GM19463 (cell line): ENCODE results near the gene USP11.

Experiments
- ATAC-seq: cut with Tn5 transposase; IDR thresholded peaks from one replicate; pipeline ENCODE4 v1.9.1; 2021; ENCODE audit warnings: mild to moderate bottlenecking, moderate library complexity; ENCODE audit not compliant: unreplicated experiment

USP11 gene

DNA sequence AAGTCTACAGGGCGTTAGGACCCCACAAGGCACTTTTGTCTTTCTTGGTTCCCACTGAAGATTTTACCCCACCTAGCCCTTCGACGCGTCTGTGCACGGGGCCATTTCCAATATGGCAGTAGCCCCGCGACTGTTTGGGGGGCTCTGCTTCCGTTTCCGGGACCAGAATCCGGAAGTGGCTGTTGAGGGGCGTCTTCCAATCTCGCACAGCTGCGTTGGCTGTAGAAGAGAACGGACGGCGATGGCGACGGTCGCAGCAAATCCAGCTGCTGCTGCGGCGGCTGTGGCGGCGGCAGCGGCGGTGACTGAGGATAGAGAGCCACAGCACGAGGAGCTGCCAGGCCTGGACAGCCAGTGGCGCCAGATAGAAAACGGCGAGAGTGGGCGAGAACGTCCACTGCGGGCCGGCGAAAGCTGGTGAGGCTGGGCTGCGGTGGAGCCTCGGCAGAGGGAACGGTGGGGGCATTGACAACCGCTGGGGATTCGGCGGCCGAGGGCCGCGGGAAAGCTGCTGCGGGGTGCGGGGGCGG, at the start of gene USP11:
USP11 (plus strand) TSS at position 207 of the 530 bp plus-strand sequence; CDS start at position 242, 35 bp downstream.
- ATAC-seq: peak; percentile 11

DNA sequence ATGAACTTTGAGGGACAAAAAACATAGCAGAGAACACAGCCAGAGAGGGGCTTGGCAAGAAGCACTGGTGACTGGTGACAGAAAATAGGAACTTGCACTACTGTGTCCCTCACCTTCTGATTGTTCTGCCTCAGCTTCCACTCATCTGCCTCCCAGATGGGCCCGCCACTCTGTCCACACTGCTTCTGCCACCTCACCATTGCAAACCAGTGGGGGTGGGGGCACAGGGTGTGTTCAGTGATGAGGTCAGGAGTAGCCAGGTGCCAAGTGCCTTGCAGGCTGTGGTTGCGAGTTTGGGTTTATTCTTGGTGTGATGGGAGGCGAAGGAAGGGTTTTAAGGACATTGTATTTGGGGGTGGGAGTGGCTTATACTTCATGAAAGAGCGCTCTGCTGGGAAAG, 48.3 kb upstream of the USP11 start:
- no peak for ATAC-seq

DNA sequence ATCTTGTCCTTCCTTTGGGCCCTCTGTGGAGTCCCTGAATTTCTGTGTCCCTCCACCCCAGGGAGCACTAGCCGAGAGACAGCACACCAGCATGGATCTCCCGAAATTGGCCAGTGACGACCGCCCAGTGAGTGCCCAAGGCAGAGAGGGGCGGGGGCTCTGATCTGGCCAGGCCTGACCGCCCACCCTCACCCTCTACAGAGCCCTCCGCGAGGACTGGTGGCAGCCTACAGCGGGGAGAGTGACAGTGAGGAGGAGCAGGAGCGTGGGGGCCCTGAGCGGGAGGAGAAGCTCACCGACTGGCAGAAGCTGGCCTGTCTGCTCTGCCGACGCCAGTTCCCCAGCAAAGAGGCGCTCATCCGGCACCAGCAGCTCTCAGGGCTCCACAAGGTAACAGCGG, 47.6 kb upstream of the USP11 start:
- ATAC-seq: no peak

DNA sequence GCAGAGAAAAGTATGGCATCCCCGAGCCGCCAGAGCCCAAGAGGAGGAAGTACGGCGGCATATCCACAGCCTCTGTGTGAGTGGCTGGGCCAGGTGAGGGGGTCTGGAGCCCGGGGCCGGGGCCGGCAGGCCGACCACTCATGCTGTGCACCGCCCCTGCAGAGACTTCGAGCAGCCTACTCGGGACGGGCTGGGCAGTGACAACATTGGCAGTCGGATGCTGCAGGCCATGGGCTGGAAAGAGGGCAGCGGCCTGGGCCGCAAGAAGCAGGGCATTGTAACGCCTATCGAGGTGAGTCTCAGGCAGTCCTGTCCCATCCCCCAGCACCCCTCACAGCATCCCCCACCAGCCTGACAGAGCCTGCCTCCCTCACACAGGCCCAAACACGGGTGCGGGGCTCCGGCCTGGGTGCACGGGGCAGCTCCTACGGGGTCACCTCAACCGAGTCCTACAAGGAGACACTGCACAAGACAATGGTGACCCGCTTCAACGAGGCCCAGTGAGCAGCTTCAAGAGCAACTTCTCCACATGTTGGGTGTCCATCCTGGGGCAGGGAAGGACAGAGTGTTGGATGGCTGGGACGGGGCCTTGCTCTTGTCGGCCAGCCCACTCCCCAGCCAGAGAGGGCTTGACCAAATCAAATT, 46.6 kb upstream of the USP11 start:
- ATAC-seq: no peak

DNA sequence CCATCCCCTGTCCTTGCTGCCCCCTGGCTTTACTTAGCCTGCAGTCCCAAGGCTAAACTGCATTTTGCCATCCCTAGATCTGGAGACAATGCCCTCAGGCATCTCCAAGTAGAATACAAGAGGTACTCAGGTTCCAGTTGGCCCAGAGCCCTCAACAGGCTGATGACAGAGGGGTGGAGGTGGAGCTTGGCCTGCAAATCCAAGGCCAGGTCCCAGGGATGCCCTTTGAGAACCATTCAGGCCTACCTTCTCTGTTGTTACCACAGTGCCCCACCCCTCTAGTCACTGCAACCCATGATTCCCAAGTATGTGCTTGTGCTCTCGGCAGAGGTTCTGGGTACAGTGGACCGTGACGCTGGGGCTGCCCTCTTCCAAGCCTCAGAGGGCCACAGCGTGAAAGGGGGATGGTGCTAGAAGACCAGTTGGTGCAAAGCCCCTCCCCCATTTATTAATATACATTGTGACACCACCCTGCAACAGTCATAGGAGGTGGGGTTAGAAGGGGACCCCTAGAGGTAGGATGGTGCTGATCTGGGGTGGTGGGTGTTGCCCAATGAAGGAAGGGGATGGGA, 45.6 kb upstream of the USP11 start:
- ATAC-seq: no peak

DNA sequence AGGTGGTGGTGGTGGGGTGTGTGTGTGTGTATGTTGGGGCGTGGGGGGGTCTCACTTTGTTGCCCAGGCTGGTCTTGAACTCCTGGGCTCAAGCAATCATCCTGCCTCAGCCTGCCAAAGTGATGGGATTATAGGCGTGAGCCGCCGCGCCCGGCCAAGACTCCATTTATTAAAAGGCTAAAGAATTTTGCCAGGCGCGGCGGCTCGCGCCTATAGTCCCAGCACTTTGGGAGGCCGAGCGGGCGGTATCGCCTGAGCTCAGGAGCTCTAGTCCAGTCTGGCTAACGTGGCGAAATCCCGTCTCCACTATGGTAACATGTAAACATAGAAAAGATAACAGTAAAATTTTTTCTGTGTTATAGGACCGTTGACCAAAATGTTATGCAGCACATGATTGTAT, 42.9 kb upstream of the USP11 start:
- ATAC-seq: no peak

DNA sequence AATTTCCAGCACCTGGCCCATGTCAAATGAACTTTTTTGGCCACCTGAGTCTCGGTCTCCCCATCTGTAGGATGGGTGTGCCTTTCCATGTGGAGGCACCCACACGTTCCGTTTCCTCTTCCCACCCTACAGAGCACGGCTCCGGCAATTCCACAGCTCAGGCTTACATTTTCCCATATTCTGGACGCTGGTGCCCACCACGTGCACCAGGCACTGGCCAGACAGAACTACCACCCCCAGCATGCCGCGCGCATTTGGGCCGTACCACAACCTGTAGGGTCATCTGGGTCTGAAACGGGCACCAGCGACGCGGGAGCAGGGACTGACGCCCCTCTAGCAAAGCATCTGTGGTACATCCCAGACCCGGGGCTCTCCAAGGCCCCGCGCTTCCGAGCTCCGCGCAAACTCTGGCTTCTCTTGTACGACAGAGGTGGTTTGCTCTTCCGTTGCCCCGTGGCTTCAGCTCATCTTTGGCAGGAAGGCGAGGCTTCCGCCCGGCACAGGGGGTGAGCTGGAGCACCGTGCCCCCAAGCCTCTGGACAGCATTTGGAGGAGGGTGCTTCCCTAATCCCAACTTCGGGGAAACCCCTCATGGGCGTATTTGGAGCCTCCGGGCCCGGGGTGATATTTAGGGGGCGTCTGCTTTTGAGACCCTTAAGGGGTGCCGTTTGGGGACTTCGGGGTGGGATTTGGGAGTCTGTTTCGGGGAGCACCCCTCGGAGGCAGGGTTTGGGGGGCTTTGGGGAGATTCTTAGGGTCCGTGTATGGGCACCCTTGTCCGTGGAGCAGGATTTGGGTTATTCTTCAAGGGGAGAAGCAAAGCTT, 42.2 kb upstream of the USP11 start:
- peak; percentile 56 for ATAC-seq

DNA sequence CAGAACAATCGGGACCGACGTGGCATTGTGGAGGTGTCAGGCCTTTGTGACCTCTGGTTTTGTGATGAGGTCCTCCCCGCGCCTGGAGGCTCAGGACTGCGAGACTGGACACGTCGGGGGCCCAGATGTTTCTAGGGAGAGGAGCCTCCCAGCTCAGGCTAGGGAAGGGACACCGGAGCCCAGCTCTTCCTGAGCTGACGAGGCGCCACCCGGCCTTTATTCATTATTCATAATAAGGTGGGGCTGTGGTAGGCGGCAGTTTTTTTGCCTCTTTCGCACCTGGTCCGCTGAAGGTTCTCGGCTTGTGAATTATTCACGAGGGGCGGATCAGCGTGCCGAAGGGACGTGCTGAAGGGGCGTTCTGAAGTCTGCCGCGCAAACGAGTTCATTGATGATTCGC, 41.5 kb upstream of the USP11 start:
- no peak for ATAC-seq

DNA sequence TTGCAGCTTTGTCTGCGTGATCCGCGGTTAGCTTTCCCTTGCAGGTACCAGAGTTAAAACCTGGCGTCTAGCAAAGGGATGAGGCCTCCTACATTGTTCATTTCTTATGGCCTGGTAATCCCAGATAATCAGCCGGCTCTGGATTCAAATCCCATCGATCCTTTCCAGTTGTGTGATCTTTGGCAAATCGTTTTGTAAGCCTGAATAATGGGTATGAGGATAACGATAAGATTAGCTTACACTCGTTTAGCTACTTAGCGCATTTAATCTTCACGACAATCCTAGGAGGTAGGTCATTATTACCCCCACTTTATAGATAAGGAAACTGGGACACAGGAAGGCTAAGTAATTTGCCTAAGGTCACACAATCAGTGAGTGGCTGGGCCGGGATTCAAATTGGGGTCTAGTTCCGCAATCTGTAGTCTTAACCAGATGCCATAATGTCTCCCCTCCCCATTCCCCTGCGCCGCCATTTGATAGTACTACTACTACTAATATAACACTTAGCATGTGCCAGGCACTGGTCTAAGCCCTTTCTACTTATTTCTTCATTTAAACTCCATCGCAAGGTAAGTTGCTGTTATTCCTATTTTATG, 40.9 kb upstream of the USP11 start:
- no peak for ATAC-seq

DNA sequence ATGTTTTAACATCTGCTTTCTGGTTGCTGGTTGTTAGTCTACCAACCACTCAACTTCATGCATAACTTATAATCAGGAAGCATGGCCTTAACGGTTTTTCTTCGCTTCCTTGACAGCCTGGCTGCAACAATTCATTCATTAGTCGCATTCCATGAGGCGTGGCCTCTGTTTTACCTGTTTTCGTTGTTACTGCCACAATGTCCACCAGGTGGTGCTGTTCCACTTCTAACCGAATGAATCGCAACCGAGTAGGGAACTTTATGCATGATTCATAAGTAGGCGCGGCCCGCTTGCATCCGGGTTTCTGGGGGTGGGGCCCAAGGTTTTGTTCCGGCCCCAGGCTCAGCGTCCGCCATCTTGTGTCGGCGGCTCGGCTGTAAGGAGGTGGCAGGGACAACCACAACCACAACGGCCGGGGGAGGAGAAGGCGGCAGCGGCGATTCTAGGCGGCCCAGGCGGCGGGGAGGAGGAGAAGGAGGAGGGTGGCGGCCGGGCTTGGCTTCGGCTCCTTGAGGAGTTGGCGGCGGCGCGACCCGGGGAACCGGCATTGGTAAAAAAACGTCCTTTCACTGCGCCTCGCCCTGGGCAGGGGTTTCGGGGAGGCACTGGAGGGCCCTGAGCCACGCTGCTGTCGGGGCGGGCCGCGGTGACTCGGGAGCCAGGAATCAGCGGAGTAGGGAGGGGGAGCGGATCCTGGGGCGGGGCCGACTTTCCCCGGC, 39.2 kb upstream of the USP11 start, which contains the start of gene UBA1:
UBA1 (plus strand) TSS at position 355 of the 719 bp plus-strand sequence. CDS start 4,974 bp downstream, outside the sequence.
- ATAC-seq: peak; percentile 75

DNA sequence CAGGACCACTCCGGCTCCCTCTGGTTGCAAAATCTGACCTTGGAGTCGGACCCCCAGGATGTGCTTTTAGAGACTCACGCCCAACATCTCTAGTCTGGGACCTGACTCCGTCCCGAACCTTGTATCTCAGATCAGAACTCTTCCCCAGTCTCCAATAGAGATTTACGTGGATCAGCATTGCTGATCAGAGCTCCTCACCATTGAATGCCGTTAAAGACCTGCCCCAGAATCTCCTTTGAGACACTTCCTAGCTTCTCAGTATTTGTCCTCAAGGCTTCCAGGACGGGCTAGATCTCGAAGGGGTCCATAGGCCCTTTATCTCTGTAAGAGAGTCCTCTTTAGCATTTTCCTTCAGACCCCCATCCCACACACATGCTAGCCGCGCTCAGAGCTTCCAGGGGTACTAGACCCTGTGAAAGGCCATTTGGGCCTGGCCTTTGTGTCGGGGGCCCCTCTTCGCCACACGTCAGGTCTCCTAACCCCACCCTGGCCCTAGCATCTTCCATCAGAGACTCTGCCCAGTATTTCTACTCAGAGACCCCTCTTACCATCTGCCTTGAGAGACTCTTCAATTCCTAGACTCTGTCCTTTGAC, 38.5 kb upstream of the USP11 start:
- ATAC-seq: no peak

DNA sequence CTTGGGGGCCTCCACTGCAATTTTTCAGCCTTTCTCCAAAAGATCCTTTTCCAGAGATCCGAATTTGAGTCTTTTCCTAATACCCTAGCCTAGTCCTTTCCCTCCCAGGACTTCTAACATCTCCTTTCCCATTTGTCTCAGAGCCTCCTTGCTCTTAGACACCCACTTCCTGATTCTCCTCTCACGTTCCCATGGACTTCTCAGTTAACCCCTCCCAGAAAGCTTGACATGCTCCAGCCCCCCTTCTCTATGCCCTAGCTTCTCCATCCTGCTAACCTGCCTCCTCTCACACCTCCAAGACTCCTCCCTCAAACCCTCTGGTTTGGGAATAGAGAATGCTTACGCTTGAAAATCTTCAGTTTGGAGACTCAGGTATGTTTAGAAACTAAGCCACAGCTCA, 36.7 kb upstream of the USP11 start:
- ATAC-seq: no peak

DNA sequence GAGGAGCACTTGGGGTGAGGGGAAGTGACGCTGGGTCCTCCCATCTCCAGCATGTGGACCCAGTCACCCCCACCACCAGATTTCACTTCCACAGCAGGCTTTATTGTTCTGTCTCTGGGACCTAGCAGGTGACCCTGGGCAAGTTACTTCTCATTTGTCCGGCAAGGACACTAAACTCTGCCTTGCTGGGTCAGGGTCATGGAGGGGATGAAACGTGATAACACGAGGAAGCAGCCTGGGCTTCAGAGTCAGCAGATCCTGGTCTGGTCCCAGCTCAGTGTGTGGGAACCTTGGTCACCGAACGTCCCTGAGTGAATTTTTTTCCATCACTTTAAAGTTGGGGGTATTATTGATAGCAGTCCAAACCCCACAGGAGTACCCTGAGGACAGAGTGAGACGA, 35.3 kb upstream of the USP11 start:
- ATAC-seq: no peak

DNA sequence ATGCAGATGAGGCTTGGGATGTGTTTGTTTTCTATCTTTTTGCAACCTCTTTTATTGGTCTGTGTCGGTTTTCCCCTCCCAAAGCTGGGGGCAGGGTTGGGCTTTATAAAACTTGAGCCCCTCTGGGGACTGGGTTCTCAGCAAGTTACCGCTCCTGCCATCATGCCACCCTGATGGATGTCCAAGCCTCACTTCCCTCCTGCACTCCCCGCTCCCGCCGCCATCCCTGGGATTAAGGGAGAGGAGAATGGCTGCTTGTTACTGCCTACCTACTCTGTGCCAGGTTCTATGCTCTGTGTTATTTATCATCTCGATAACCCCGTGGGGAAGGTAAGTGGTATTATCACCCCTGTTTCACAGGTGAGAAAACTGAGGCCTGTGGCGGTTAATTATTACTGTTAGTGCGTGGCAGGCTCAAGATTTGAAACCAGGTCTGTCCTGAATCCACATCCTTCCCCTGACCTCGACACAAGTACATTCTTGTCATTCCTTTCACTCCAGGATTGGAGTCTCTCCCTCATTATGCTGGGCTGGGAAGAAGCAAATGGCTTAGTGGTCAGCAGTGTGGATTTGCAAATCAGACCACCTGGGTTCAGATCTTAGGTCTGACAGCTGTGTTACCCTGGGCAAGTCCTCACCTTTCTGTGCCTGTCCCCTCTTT, 34.7 kb upstream of the USP11 start:
- no peak for ATAC-seq

DNA sequence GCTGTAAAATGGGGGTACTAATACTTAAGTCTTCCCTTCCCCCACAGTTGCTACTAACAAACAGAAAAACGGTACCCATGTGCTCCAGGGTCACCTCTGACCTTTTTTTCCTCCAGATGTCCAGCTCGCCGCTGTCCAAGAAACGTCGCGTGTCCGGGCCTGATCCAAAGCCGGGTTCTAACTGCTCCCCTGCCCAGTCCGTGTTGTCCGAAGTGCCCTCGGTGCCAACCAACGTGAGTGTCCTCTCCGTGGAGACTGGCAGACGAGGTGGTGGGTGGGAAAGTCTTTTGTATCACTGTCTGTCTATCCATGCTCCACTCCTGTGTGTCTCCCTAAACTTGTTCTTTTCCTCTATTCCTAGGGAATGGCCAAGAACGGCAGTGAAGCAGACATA, 34.1 kb upstream of the USP11 start:
- ATAC-seq: no peak

DNA sequence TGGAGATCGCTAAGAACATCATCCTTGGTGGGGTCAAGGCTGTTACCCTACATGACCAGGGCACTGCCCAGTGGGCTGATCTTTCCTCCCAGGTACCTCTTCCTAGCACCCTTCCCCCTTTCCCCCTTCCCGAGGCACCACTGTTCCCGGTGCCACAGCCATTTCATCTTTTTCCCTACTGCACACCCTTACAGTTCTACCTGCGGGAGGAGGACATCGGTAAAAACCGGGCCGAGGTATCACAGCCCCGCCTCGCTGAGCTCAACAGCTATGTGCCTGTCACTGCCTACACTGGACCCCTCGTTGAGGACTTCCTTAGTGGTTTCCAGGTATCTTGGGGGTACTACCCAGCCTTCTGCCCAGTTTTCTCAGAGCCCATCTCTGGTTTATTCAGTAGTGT, 33.5 kb upstream of the USP11 start:
- no peak for ATAC-seq

DNA sequence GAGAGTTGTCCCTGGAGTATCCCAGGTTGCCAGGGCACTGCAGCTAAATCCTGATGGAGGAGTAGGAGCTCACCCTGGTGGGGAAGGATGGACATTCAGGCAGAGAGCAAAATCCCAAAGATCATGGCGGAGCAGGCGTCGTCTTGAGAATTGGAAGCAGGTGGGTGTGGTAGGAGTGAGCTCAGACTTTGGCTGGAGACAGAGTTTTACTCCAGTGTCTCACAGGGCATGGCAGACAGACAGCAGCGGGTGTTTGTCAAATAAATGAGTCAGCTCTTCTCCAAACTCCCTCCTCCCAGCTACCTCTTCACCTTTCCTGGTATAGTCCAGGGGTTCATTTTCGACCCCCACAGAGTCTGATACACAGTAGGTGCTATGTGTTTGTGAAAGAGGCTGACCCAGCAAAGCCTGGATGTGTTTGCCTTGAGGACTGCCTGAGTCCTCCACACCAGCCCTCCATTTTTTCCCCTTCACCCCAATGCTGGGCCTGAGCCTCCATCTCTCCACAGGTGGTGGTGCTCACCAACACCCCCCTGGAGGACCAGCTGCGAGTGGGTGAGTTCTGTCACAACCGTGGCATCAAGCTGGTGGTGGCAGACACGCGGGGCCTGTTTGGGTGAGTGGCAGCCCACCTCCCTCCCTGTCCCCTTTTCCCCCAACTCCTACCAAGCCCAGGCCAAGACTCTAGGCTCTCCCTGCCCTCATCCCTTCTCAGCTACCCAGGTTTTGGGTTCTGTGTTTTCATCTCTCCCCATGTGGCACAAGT, 32.2 kb upstream of the USP11 start:
- no peak for ATAC-seq

DNA sequence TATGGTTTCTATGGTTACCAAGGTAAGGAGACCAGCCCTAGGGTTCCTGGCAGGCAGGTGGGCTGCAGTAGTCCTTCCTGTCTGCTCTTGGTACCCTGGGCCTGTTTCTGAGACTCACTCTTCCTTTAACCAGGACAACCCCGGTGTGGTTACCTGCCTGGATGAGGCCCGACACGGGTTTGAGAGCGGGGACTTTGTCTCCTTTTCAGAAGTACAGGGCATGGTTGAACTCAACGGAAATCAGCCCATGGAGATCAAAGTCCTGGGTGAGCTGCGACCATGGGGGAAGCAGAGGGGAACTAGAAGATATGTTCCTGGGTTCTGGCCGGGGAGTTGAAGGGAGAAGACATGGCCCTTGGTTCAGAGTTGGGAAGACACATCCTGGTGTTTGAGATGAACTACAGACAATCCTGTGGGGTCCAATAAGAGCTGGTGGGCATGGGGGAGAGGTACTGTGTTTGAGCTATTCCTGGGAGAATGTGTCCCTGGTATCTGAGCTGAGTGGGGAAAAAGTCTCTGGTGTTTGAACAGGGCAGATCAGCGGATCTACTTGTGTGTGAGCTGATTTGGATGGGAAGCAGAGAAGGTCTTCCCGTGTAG, 31.4 kb upstream of the USP11 start:
- no peak for ATAC-seq

DNA sequence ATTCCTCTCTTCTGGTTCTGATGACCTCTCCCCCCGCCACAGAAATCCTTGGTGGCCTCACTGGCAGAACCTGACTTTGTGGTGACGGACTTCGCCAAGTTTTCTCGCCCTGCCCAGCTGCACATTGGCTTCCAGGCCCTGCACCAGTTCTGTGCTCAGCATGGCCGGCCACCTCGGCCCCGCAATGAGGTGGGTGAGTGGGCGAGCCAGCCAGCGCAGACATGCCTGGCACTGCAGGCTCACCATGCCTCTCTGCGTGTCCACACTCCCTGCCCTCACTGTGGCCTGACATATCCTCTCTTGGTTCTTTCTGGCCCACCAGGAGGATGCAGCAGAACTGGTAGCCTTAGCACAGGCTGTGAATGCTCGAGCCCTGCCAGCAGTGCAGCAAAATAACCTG, 30.5 kb upstream of the USP11 start:
- ATAC-seq: no peak
